K562 (cell line): Measurements from ENCODE around the gene SLC34A2. TPM values are rescaled to one million over a fixed set of nuclear protein-coding genes. Genes with fewer than 3 reads are reported as not detected.

Experiments used
- ATAC-seq: fragments of 200-7000 bp; cut with Tn5 transposase; 3 replicates; pipeline ENCODE4 v1.9.1; 2020; ENCODE audit warnings: moderate library complexity
- BruUV-seq: library from RNA; stranded (reverse); fragments of 400-500 nt; replicated peaks from 2 replicates; lab custom pipeline; 2021; lab: Mats Ljungman, UMichigan
- CTCF ChIA-PET: fragments of 300-600 bp; formaldehyde crosslinking; extraction: SDS; loops from one replicate; lab custom pipeline; 2021; ENCODE audit warnings: low intra/inter-chr PET ratio; lab: Yijun Ruan, JAX
- POLR2A ChIA-PET: fragments of 300-600, 350-650 bp; sonication (Branson Sonifier 250); formaldehyde crosslinking; extraction: SDS; loops from one replicate; lab custom pipeline; 2021; ENCODE audit warnings: antibody characterized with exemption, inconsistent platforms; lab: Yijun Ruan, JAX
- DNase-seq, 4 experiments: peaks; one replicate each; pipeline versions ENCODE4 v3.0.0 to v3.0.0-alpha.2; 2011 to 2018; ENCODE audit warnings: low spot score in 3 of 4, mixed read lengths in 3 of 4; ENCODE audit errors: extremely low read depth in 1 of 4
- FAIRE-seq: peaks from 2 replicates; lab custom pipeline; 2011; peaks lifted over from hg19 to GRCh38; lab: Jason Lieb, UNC
- H2AFZ ChIP-seq: 2 replicates; pipeline ENCODE4 v1.6.0; 2011; ENCODE audit warnings: low read depth, low read length, control low read depth, inconsistent platforms
- H3K27ac ChIP-seq: fragments of 200-600 bp; 3 replicates; pipeline ENCODE4 v1.8.0; 2011; ENCODE audit warnings: low read depth, mild to moderate bottlenecking, control low read depth, inconsistent platforms, low read length, moderate library complexity, mixed read lengths; ENCODE audit errors: extremely low read depth
- H3K27me3 ChIP-seq, 2 experiments: fragments of 300-600 bp in 1 of 2; 2 replicates in 1 of 2; 3 replicates in 1 of 2; pipeline versions ENCODE4 v1.6.0 to v1.8.0; 2011; ENCODE audit warnings: inconsistent platforms in 2 of 2, low read length in 2 of 2, mild to moderate bottlenecking in 1 of 2, mixed read lengths in 1 of 2, moderate library complexity in 1 of 2; ENCODE audit not compliant: control insufficient read depth in 2 of 2, insufficient read depth in 2 of 2
- H3K36me3 ChIP-seq: fragments of 300-600 bp; 3 replicates; pipeline ENCODE4 v1.8.0; 2011; ENCODE audit warnings: mild to moderate bottlenecking, low read length, inconsistent platforms; ENCODE audit not compliant: control insufficient read depth, insufficient read depth
- H3K4me1 ChIP-seq, 2 experiments: fragments of 200-600 bp in 1 of 2; replicated peaks in 1 of 2; 2 replicates in 1 of 2; 3 replicates in 1 of 2; pipeline versions ENCODE4 v1.5.1 to v1.8.0; 2011; ENCODE audit warnings: inconsistent platforms in 2 of 2, low read length in 2 of 2, mild to moderate bottlenecking in 1 of 2, mixed read lengths in 1 of 2, moderate library complexity in 1 of 2; ENCODE audit not compliant: control insufficient read depth in 2 of 2, insufficient read depth in 2 of 2
- H3K4me2 ChIP-seq: 2 replicates; pipeline ENCODE4 v1.6.1; 2011; ENCODE audit warnings: low read length, control low read depth, inconsistent platforms, mixed read lengths; ENCODE audit not compliant: insufficient read depth
- H3K4me3 ChIP-seq: fragments of 200-600 bp; sonication (generic), shearing (Covaris generic); 2 replicates; pipeline ENCODE4 v1.5.1; 2016; ENCODE audit warnings: control low read depth, inconsistent platforms
- H3K79me2 ChIP-seq: fragments of 200-600 bp; 3 replicates; pipeline ENCODE4 v1.8.0; 2011; ENCODE audit warnings: low read length, inconsistent platforms; ENCODE audit not compliant: control insufficient read depth, insufficient read depth
- H3K9ac ChIP-seq, 2 experiments: 2 replicates each; pipeline versions ENCODE4 v1.6.0 to v1.6.1; 2011; ENCODE audit warnings: low read depth in 2 of 2, low read length in 2 of 2, control low read depth in 1 of 2, inconsistent platforms in 1 of 2, mild to moderate bottlenecking in 1 of 2, mixed read lengths in 1 of 2; ENCODE audit not compliant: insufficient read depth in 1 of 2
- H3K9me1 ChIP-seq: one replicate; pipeline ENCODE4 v1.6.0; 2011; ENCODE audit warnings: inconsistent platforms, mild to moderate bottlenecking, low read length, moderate library complexity; ENCODE audit not compliant: control insufficient read depth, insufficient read depth
- H3K9me3 ChIP-seq: replicated peaks from 2 replicates; pipeline ENCODE4 v1.5.1; 2011; ENCODE audit warnings: low read depth, low read length, inconsistent platforms; ENCODE audit not compliant: control insufficient read depth, insufficient read depth
- H4K20me1 ChIP-seq: replicated peaks from 2 replicates; pipeline ENCODE4 v1.6.1; 2011; ENCODE audit warnings: low read length, inconsistent platforms, mixed read lengths; ENCODE audit not compliant: control insufficient read depth, insufficient read depth
- CREB1 ChIP-seq, 2 experiments: sonication (generic) in 1 of 2; formaldehyde crosslinking in 1 of 2; IDR thresholded peaks; 2 replicates each; pipeline versions ENCODE4 v1.6.1 to v1.8.0; 2012 to 2022; ENCODE audit warnings: inconsistent platforms in 1 of 2, mild to moderate bottlenecking in 1 of 2, missing genetic modification reagents in 1 of 2, moderate library complexity in 1 of 2
- CTCFL ChIP-seq: IDR thresholded peaks from 2 replicates; pipeline ENCODE4 v1.6.1; 2011; ENCODE audit warnings: borderline replicate concordance, low read depth, mild to moderate bottlenecking, moderate library complexity, low read length; ENCODE audit not compliant: insufficient read depth, poor library complexity, severe bottlenecking
- DACH1 ChIP-seq: fragments of 450-650 bp; IDR thresholded peaks from 2 replicates; pipeline ENCODE4 v1.6.1; 2018; ENCODE audit not compliant: partially characterized antibody
- E2F1 ChIP-seq: sonication (generic); formaldehyde crosslinking; IDR thresholded peaks from 2 replicates; pipeline ENCODE4 v1.8.1; 2023; ENCODE audit warnings: mild to moderate bottlenecking, missing genetic modification reagents, moderate library complexity
- HOXB6 ChIP-seq: fragments of 250-450 bp; sonication (Bioruptor Pico); IDR thresholded peaks from 2 replicates; pipeline ENCODE4 v1.5.1; 2022; ENCODE audit warnings: mild to moderate bottlenecking, borderline replicate concordance
- NFRKB ChIP-seq: fragments of 450-650 bp; IDR thresholded peaks from 2 replicates; pipeline ENCODE4 v1.6.1; 2016; ENCODE audit warnings: low read depth
- PPARD ChIP-seq: fragments of 250-450 bp; sonication (Bioruptor Pico); IDR thresholded peaks from 2 replicates; pipeline ENCODE4 v1.8.0; 2022; ENCODE audit warnings: inconsistent platforms, mild to moderate bottlenecking, moderate library complexity
- SMAD3 ChIP-seq: fragments of 450-650 bp; formaldehyde crosslinking; conservative IDR thresholded peaks from 2 replicates; pipeline ENCODE4 v1.4.0; 2020; ENCODE audit warnings: mild to moderate bottlenecking
- SREBF2 ChIP-seq: sonication (generic); formaldehyde crosslinking; IDR thresholded peaks from 2 replicates; pipeline ENCODE4 v1.4.0; 2020; ENCODE audit warnings: mild to moderate bottlenecking, missing genetic modification reagents
- STAT5B ChIP-seq: fragments of 250-450 bp; sonication (Bioruptor Pico); IDR thresholded peaks from 2 replicates; pipeline ENCODE4 v1.8.0; 2021; ENCODE audit warnings: mild to moderate bottlenecking, inconsistent platforms
- STAT6 ChIP-seq: sonication (generic); formaldehyde crosslinking; IDR thresholded peaks from 2 replicates; pipeline ENCODE4 v1.8.1; 2023; ENCODE audit warnings: mild to moderate bottlenecking, missing genetic modification reagents
- ZBTB1 ChIP-seq: sonication (generic); formaldehyde crosslinking; IDR thresholded peaks from 2 replicates; pipeline ENCODE4 v1.8.1; 2023; ENCODE audit warnings: missing genetic modification reagents, low read depth, mild to moderate bottlenecking, borderline replicate concordance
- ZNF124 ChIP-seq: sonication (generic); formaldehyde crosslinking; IDR thresholded peaks from 2 replicates; pipeline ENCODE4 v1.8.1; 2022; ENCODE audit warnings: missing genetic modification reagents
- ZNF140 ChIP-seq: fragments of 250-450 bp; sonication (Bioruptor Pico); IDR thresholded peaks from 2 replicates; pipeline ENCODE4 v1.8.0; 2021; ENCODE audit warnings: moderate library complexity, mild to moderate bottlenecking, inconsistent platforms
- ZNF311 ChIP-seq: fragments of 250-450 bp; sonication (Bioruptor Pico); IDR thresholded peaks from 2 replicates; pipeline ENCODE4 v1.4.0; 2020; ENCODE audit warnings: mild to moderate bottlenecking, moderate library complexity
- WGBS: fragments of 100-300 bp; shearing (Covaris generic); methylation state at CpG from one replicate; pipeline ENCODE4 v1.1.6; 2016; ENCODE audit warnings: low coverage, mixed read lengths; ENCODE audit not compliant: insufficient coverage; ENCODE audit errors: missing lambda C conversion rate; 5-methylcytosine and 5-hydroxymethylcytosine counted together
- in situ Hi-C: fragments of 300-500 bp; cut with MboI; formaldehyde crosslinking; loops from 4 replicates; pipeline ENCODE4 v1.15.0; 2018; ENCODE audit warnings: inconsistent platforms, mixed read lengths
- intact Hi-C: fragments of 100-400 bp; cut with micrococcal nuclease; formaldehyde crosslinking; loops from 2 replicates; pipeline ENCODE4 v1.14.2; 2022
- polyA plus RNA-seq, 8 experiments: library from polyadenylated mRNA; depleted of rRNA in 4 of 8; stranded (reverse) in 5 of 8; unstranded in 3 of 8; fragments of >200 nt; fragmentation: Nextera tagmentation in 2 of 8; fragmentation: Illumina TruSeq in 1 of 8; extraction: Ambion mirVana in 2 of 8; extraction: Trizol in 1 of 8; gene quantifications; 2 replicates each; pipeline versions ENCODE4 v1.2.1 to v1.2.3, GENCODE V29; 2011 to 2014; ENCODE audit warnings: inconsistent platforms in 1 of 8, missing spikeins in 1 of 8
- total RNA-seq, 7 experiments: library from RNA; depleted of rRNA in 6 of 7; stranded (reverse); fragments of >200 nt in 6 of 7; fragmentation: Illumina TruSeq in 2 of 7; extraction: Trizol in 2 of 7; gene quantifications; 2 replicates each; pipeline versions ENCODE4 v1.2.1 to v1.2.3, GENCODE V29; 2011 to 2021; ENCODE audit warnings: low replicate concordance in 1 of 7
- TF ChIP-seq, protein P1 (sequence below), 2 experiments: IDR thresholded peaks; 2 replicates each; pipeline ENCODE4 v1.6.1; 2011; ENCODE audit warnings: borderline replicate concordance in 1 of 2, control low read depth in 1 of 2, low read depth in 1 of 2, low read length in 1 of 2, mild to moderate bottlenecking in 1 of 2, mixed read lengths in 1 of 2, moderate library complexity in 1 of 2; ENCODE audit not compliant: insufficient read depth in 1 of 2, insufficient read length in 1 of 2, poor library complexity in 1 of 2, severe bottlenecking in 1 of 2; ENCODE audit errors: extremely low read depth in 1 of 2

SLC34A2 gene
- total and polyA plus RNA-seq, 9 of the 15 experiments (the other 6 are each of a cell fraction or from before 2014, with no cell fraction given), result 1.5 TPM; not detected in 8

DNA sequence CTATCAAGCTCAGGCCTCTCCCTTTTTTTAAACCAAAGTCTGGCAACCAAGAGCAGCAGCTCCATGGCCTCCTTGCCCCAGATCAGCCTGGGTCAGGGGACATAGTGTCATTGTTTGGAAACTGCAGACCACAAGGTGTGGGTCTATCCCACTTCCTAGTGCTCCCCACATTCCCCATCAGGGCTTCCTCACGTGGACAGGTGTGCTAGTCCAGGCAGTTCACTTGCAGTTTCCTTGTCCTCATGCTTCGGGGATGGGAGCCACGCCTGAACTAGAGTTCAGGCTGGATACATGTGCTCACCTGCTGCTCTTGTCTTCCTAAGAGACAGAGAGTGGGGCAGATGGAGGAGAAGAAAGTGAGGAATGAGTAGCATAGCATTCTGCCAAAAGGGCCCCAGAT lies 21.5 kb downstream of the SLC34A2 start:
- FAIRE-seq (no peak), ATAC-seq (no peak), DNase-seq (no peak)
- CTCF ChIA-PET, result no interaction called here
- peaks cover 8 to 47% of the 10 kb centered on the region in 2 experiments; a peak in 3 of 5 replicates for H3K27me3 ChIP-seq
- 2% methylated on average over 3 of the region's 3 CpGs for WGBS
- no peaks in the 10 kb centered on the region; the same call in 1 of the 2 replicates for H4K20me1 ChIP-seq
- no peaks in the 10 kb centered on the region for H3K79me2 ChIP-seq
- H3K27ac ChIP-seq, result no peak overlapping the region
- intact Hi-C loops (no loop called here), in situ Hi-C loops (no loop called here)
- BruUV-seq, result no TSS peak
- peaks cover 0 to 4% of the 10 kb centered on the region in 2 experiments; a peak in 1 of 5 replicates for H3K4me1 ChIP-seq
- H3K4me2 ChIP-seq, result no peak overlapping the region
- no peak overlapping the region for H2AFZ ChIP-seq
- POLR2A ChIA-PET, result no interaction called here
- H3K36me3 ChIP-seq, result no peaks in the 10 kb centered on the region
- H3K4me3 ChIP-seq, result no peak overlapping the region
- H3K9ac ChIP-seq, result no peak overlapping the region
- no peaks in the 10 kb centered on the region for H3K9me1 ChIP-seq
- no peaks in the 10 kb centered on the region for H3K9me3 ChIP-seq
- TF ChIP-seq DACH1 (no peak), ZNF140 (CRISPR knock-in tag) (no peak), SMAD3 (CRISPR knock-in tag) (no peak), ZNF124 (CRISPR knock-in tag) (no peak), STAT5B (CRISPR knock-in tag) (no peak), STAT6 (CRISPR knock-in tag) (no peak), ZBTB1 (CRISPR knock-in tag) (no peak), NFRKB (no peak), CTCFL (no peak), PPARD (no peak), E2F1 (no peak), ZNF311 (CRISPR knock-in tag) (no peak), SREBF2 (no peak), CREB1 (IDR thresholded peaks at IDR 0.05) (no peak), CREB1 (CRISPR knock-in tag; IDR thresholded peaks at IDR 0.05) (no peak), HOXB6 (CRISPR knock-in tag) (no peak)
- TF ChIP-seq, protein P1, sequence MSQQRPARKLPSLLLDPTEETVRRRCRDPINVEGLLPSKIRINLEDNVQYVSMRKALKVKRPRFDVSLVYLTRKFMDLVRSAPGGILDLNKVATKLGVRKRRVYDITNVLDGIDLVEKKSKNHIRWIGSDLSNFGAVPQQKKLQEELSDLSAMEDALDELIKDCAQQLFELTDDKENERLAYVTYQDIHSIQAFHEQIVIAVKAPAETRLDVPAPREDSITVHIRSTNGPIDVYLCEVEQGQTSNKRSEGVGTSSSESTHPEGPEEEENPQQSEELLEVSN (IDR thresholded peaks at IDR 0.05; ENCODE audit: borderline replicate concordance in 1 of 2, extremely low read depth in 1 of 2, insufficient read depth in 1 of 2, insufficient read length in 1 of 2, low read depth in 1 of 2, low read length in 1 of 2, poor library complexity in 1 of 2, severe bottlenecking in 1 of 2), result no peak
